Upper lobe of left lung (tissue), 6 donors: ENCODE results near the gene ASB1. TPM values are rescaled to one million over a fixed set of nuclear protein-coding genes. Genes with fewer than 3 reads are reported as not detected.

ENCODE experiments used
- ATAC-seq, 2 donors: fragments of 200-7000 bp; cut with Tn5 transposase; one replicate each; pipeline ENCODE4 v1.9.1; 2022; ENCODE audit warnings: mild to moderate bottlenecking in 2 of 2, moderate library complexity in 2 of 2; ENCODE audit not compliant: low FRiP score in 2 of 2
- DNase-seq, 2 donors: peaks; one replicate each; pipeline ENCODE4 v3.0.0-alpha.2; 2019 to 2020
- H3K27ac ChIP-seq, 4 donors: fragments of 200-600 bp; sonication (generic); one replicate each; pipeline ENCODE4 v1.5.1; 2016 to 2019
- H3K27me3 ChIP-seq, 4 donors: fragments of 200-600 bp; sonication (generic); one replicate each; pipeline ENCODE4 v1.5.1; 2017 to 2019
- H3K36me3 ChIP-seq, 4 donors: fragments of 200-600 bp; sonication (generic); one replicate each; pipeline ENCODE4 v1.5.1; 2016 to 2019
- H3K4me1 ChIP-seq, 4 donors: fragments of 200-600 bp; sonication (generic); one replicate each; pipeline ENCODE4 v1.5.1; 2018 to 2019
- H3K4me3 ChIP-seq, 4 donors: fragments of 200-600 bp; sonication (generic); one replicate each; pipeline ENCODE4 v1.5.1; 2017 to 2019; ENCODE audit warnings: mild to moderate bottlenecking in 2 of 4, moderate library complexity in 1 of 4
- H3K9me3 ChIP-seq, 4 donors: fragments of 200-600 bp; sonication (generic); one replicate each; pipeline ENCODE4 v1.5.1; 2018 to 2019
- EP300 ChIP-seq, 4 donors: sonication (generic); formaldehyde crosslinking; IDR thresholded peaks; one replicate each; pipeline ENCODE4 v1.5.1; 2017; ENCODE audit warnings: antibody characterized with exemption in 4 of 4, control low read depth in 2 of 4
- POLR2A ChIP-seq, 4 donors: fragments of 450-650 bp; IDR thresholded peaks; one replicate each; pipeline ENCODE4 v1.5.1; 2016 to 2017; ENCODE audit warnings: antibody characterized with exemption in 4 of 4, mild to moderate bottlenecking in 2 of 4
- POLR2AphosphoS5 ChIP-seq, 2 donors: sonication (generic); formaldehyde crosslinking; IDR thresholded peaks; one replicate each; pipeline ENCODE4 v1.5.1; 2017; ENCODE audit warnings: antibody characterized with exemption in 2 of 2
- WGBS, 2 donors: methylation state at CpG; one replicate each; pipeline ENCODE4 v1.1.5; 2017 to 2018; 5-methylcytosine and 5-hydroxymethylcytosine counted together
- total RNA-seq, 6 donors: library from RNA; depleted of rRNA in 4 of 6; stranded (reverse); fragments of >200 nt in 4 of 6; gene quantifications; one replicate each; pipeline versions ENCODE4 v1.1.0 to v1.2.1, GENCODE V29; 2016 to 2021
- TF ChIP-seq, protein P1 (sequence below), 6 experiments: fragments of 450-650 bp in 4 of 6; fragments of 200-600 bp in 2 of 6; sonication (generic) in 2 of 6; IDR thresholded peaks; one replicate each; pipeline ENCODE4 v1.5.1; 2016 to 2019; ENCODE audit warnings: antibody characterized with exemption in 6 of 6
- donor health status: DM: no; HTN: no; CAD: no; lungs with moderate emphysema.
- donor health status: DM: no; HTN: yes; CAD: no; lungs with severe emphysema.

ASB1 gene
- total RNA-seq, 6 donors from 2014 or later = 12.7 to 29.4 (median 24.3) TPM

DNA sequence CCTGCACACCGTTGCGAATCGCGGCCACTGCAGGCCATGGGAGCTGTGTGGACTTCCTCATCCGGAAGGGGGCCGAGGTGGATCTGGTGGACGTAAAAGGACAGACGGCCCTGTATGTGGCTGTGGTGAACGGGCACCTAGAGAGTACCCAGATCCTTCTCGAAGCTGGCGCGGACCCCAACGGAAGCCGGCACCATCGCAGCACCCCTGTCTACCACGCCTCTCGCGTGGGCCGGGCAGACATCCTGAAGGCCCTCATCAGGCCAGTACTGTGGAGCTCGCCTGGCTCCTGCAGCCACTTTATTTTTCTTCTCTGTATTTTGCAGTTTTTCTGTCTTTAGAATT is 9.0 kb downstream of the ASB1 start:
- H3K27ac ChIP-seq = no peak overlapping the region
- DNase-seq = peak in 1 of 2 donors; percentile 71
- ATAC-seq = peak in 1 of 2 donors; percentile 26
- H3K27me3 ChIP-seq = no peaks in the 10 kb centered on the region
- peaks cover 14 to 63% (median 39%) of the 10 kb centered on the region in 4 donors for H3K36me3 ChIP-seq
- no peak overlapping the region for H3K4me3 ChIP-seq
- peaks cover 0 to 11% (median 6%) of the 10 kb centered on the region in 4 donors for H3K4me1 ChIP-seq
- WGBS, 2 donors = 95 to 98% methylated on average over 20 of the region's 20 CpGs
- H3K9me3 ChIP-seq = no peaks in the 10 kb centered on the region
- TF ChIP-seq, protein P1, sequence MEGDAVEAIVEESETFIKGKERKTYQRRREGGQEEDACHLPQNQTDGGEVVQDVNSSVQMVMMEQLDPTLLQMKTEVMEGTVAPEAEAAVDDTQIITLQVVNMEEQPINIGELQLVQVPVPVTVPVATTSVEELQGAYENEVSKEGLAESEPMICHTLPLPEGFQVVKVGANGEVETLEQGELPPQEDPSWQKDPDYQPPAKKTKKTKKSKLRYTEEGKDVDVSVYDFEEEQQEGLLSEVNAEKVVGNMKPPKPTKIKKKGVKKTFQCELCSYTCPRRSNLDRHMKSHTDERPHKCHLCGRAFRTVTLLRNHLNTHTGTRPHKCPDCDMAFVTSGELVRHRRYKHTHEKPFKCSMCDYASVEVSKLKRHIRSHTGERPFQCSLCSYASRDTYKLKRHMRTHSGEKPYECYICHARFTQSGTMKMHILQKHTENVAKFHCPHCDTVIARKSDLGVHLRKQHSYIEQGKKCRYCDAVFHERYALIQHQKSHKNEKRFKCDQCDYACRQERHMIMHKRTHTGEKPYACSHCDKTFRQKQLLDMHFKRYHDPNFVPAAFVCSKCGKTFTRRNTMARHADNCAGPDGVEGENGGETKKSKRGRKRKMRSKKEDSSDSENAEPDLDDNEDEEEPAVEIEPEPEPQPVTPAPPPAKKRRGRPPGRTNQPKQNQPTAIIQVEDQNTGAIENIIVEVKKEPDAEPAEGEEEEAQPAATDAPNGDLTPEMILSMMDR (IDR thresholded peaks at IDR 0.05) = no peak
- TF ChIP-seq EP300 (IDR thresholded peaks at IDR 0.05) (no peak), POLR2A (IDR thresholded peaks at IDR 0.05) (no peak), POLR2AphosphoS5 (IDR thresholded peaks at IDR 0.05) (no peak)

DNA sequence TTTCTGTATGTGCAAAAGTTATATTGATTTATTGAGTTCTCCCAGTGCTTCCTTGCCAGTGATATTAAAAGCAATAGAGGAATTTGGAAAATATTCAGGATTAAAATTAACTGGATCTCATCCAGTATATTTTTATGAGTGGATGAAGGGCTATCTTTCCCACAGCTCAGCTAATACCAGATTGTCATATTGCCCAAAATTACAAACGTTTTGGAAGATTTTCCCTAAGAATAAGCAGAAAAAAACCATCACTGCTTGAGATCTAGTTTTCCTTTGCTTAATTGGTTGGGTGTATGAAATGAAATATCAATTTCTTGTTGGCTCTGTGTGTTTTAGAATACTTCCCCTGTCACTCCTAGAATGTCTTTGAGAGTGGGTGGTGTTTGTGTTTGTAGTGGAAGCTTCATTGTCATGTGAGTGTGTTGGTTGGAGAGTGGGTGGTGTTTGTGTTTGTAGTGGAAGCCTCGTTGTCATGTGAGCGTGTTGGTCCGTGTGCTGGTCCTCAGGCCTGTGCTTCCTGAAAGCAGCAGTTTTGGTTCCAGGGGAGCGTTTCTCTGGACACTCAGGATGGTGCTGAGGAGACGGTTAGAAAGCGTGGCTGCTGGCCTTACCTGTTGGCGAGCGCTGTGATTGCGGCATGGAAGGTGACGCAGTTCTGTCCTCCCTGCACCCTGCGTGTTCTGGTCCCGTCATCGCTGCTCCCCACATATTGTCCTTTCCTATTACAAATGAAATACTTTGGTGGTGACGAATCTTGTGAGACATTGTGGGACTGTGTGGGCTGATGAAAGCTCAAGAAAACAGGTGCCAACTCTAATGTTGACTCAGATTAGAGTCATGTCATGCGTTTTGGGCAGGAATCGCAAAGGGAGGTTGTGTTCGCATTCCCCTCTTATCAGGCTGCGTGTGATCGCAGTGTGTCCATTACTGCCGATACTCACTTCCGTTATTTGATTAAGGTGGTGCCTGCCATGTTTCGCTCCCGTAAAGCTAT is 12.4 kb downstream of the ASB1 start:
- Histone ChIP-seq H3K27me3 (no peaks in the 10 kb centered on the region), H3K4me1 (peaks cover 10 to 25% (median 14%) of the 10 kb centered on the region in 4 donors), H3K27ac (peak overlapping the region in 2 of 4 donors; percentile 19 to 21), H3K36me3 (peaks cover 10 to 55% (median 31%) of the 10 kb centered on the region in 4 donors), H3K9me3 (no peaks in the 10 kb centered on the region), H3K4me3 (no peak overlapping the region)
- ATAC-seq (peak; percentile 52 to 93), DNase-seq (no peak)
- no peak for TF ChIP-seq POLR2A (IDR thresholded peaks at IDR 0.05)
- TF ChIP-seq, protein P1 (IDR thresholded peaks at IDR 0.05) = no peak
- TF ChIP-seq EP300 (IDR thresholded peaks at IDR 0.05) = no peak
- TF ChIP-seq POLR2AphosphoS5 (IDR thresholded peaks at IDR 0.05) = no peak
- 81 to 83% methylated on average over 24 of the region's 24 CpGs for WGBS, 2 donors

DNA sequence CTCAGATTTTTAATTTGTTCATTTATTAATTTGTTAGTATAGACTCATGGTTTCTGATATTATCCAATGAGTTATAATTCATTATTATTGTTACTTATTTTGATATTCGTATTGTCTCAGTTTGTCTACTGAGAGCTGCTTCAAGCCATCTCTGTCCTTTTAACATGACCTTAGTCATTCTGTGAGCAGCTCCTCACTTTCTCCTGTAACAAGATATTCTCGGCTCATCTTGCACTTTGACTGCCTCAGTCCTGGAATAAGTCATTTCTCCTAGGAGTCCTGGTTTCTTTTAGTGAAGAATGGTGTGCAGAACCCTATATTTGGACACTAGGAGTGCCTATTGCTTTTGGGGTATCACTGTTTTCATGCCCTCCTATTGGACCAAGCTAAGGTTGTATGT is 13.2 kb downstream of the ASB1 start:
- Histone ChIP-seq H3K4me3 (no peak overlapping the region), H3K27ac (no peak overlapping the region)
- WGBS, 2 donors = 80 to 92% methylated on average over 2 of the region's 2 CpGs

DNA sequence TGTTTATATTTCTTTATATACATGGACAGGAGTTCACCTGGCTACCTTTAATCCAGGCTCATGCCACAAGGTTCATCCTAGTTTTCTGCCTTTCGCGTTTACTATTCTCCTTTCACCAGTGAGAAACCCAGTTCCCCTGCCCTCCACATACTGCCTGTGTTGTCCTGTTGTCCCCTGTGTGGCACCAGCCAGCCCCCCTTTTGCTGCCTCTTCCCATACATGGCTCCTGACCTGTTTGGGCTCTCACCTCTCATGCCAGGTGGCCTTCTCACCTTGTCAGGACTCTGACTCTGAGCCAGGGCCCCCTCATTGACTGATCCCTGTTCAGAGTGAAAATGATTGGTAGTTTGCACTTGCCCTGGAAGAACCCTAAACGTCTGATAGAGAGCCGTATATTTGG is 13.6 kb downstream of the ASB1 start:
- Histone ChIP-seq H3K4me3 (no peak overlapping the region), H3K4me1 (peaks cover 10 to 25% (median 14%) of the 10 kb centered on the region in 4 donors), H3K9me3 (no peaks in the 10 kb centered on the region), H3K36me3 (peaks cover 18 to 55% (median 31%) of the 10 kb centered on the region in 4 donors), H3K27ac (no peak overlapping the region), H3K27me3 (no peaks in the 10 kb centered on the region)
- 86 to 96% methylated on average over 4 of the region's 4 CpGs for WGBS, 2 donors
- no peak for TF ChIP-seq POLR2A (IDR thresholded peaks at IDR 0.05)
- TF ChIP-seq EP300 (IDR thresholded peaks at IDR 0.05) = no peak
- TF ChIP-seq, protein P1 (IDR thresholded peaks at IDR 0.05) = no peak
- no peak for TF ChIP-seq POLR2AphosphoS5 (IDR thresholded peaks at IDR 0.05)
- ATAC-seq (no peak), DNase-seq (no peak)

More for the DNA sequence above, 13.2 kb downstream of the ASB1 start:
- Histone ChIP-seq H3K36me3 (peaks cover 15 to 55% (median 31%) of the 10 kb centered on the region in 4 donors), H3K9me3 (no peaks in the 10 kb centered on the region), H3K4me1 (peaks cover 10 to 25% (median 14%) of the 10 kb centered on the region in 4 donors), H3K27me3 (no peaks in the 10 kb centered on the region)
- DNase-seq = no peak
- no peak for ATAC-seq
- TF ChIP-seq, protein P1 (IDR thresholded peaks at IDR 0.05) = no peak
- TF ChIP-seq POLR2AphosphoS5 (IDR thresholded peaks at IDR 0.05) (no peak), EP300 (IDR thresholded peaks at IDR 0.05) (no peak), POLR2A (IDR thresholded peaks at IDR 0.05) (no peak)
